ENCODE data around the gene ARSK. TPM values are rescaled to one million over a fixed set of nuclear protein-coding genes. Genes with fewer than 3 reads are reported as not detected.

ARSK gene
- total and polyA plus RNA-seq, 10 of the 15 experiments (the other 5 are each of a cell fraction or from before 2014, with no cell fraction given): 1.6 to 9.5 (median 5.8) TPM

DNA sequence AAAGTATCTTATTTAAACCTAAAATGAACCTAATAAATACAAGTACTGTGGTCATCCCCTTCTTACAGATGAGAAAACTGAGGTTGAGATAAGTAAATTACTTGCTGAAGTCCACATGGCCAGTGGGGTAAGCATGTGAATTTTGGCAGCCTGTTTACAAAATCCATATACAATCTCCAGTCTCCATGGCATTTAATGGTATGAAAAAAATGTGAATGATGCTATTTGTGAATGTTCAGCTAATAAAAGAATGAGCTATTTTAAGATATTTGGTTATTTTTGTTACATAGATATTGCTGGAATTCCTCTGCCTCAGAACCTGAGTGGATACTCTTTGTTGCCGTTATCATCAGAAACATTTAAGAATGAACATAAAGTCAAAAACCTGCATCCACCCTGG lies 45.7 kb downstream of the ARSK start (continued):
- TF ChIP-seq BHLHE40 (IDR thresholded peaks at IDR 0.05; ENCODE audit: borderline replicate concordance in 1 of 2, low read depth in 2 of 2, low read length in 1 of 2) (no peak), RAD51 (IDR thresholded peaks at IDR 0.05) (no peak), SREBF2 (IDR thresholded peaks at IDR 0.05; ENCODE audit: low read length) (no peak), KLF5 (IDR thresholded peaks at IDR 0.05; ENCODE audit: partially characterized antibody) (no peak), MEF2B (IDR thresholded peaks at IDR 0.05; ENCODE audit: partially characterized antibody, poor library complexity, severe bottlenecking) (no peak), SMARCA5 (IDR thresholded peaks at IDR 0.05) (no peak), BRCA1 (IDR thresholded peaks at IDR 0.05; ENCODE audit: low read depth, low read length) (no peak)
- TF ChIP-seq, protein P1, sequence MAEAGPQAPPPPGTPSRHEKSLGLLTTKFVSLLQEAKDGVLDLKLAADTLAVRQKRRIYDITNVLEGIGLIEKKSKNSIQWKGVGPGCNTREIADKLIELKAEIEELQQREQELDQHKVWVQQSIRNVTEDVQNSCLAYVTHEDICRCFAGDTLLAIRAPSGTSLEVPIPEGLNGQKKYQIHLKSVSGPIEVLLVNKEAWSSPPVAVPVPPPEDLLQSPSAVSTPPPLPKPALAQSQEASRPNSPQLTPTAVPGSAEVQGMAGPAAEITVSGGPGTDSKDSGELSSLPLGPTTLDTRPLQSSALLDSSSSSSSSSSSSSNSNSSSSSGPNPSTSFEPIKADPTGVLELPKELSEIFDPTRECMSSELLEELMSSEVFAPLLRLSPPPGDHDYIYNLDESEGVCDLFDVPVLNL (IDR thresholded peaks at IDR 0.05; ENCODE audit: low read depth, low read length): no peak
- TF ChIP-seq, protein P2, sequence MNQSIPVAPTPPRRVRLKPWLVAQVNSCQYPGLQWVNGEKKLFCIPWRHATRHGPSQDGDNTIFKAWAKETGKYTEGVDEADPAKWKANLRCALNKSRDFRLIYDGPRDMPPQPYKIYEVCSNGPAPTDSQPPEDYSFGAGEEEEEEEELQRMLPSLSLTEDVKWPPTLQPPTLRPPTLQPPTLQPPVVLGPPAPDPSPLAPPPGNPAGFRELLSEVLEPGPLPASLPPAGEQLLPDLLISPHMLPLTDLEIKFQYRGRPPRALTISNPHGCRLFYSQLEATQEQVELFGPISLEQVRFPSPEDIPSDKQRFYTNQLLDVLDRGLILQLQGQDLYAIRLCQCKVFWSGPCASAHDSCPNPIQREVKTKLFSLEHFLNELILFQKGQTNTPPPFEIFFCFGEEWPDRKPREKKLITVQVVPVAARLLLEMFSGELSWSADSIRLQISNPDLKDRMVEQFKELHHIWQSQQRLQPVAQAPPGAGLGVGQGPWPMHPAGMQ (IDR thresholded peaks at IDR 0.05; ENCODE audit: borderline replicate concordance): no peak

DNA sequence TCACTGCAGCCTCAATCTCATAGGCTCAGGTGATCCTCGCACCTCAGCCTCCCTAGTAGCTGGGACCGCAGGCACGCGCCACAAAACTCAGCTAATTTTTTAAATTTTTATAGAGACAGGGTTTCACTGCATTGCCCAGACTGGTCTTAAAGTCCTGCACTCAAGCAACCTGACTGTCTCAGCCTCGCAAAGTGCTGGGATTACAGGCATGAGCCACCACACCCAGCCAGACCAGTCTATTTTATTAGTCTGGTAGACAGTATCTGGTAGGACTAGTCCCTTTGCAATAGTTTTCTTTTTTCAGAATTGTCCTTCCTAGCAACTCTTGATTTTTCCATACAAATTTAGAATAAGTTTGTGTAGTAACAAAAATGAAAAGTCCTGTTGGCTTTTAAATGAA lies 50.9 kb downstream of the ARSK start:
- FAIRE-seq (no peak), DNase-seq (ENCODE audit: low read depth, low spot score) (no peak), ATAC-seq (no peak)
- ChIA-PET CTCF (no interaction called here), SMC1A (ENCODE audit: uncharacterized antibody, unreplicated experiment) (no interaction called here), RAD21 (ENCODE audit: unreplicated experiment) (no interaction called here), POLR2A (no interaction called here)
- Histone ChIP-seq H3K27ac (ENCODE audit: control insufficient read depth, insufficient read depth) (no peak overlapping the region), H3K4me1 (ENCODE audit: control insufficient read depth, insufficient read depth, low read length) (no peaks in the 10 kb centered on the region), H3K9me3 (replicated peaks; ENCODE audit: control insufficient read depth, insufficient read depth, low read length) (no peaks in the 10 kb centered on the region), H3K4me3 (no peak overlapping the region), H3K36me3 (ENCODE audit: control insufficient read depth in 2 of 2, insufficient read depth in 2 of 2, low read length in 1 of 2) (no peaks in the 10 kb centered on the region), H3K79me2 (ENCODE audit: control insufficient read depth, insufficient read depth, low read length) (no peaks in the 10 kb centered on the region), H3K27me3 (replicated peaks in 1 of 2; ENCODE audit: control insufficient read depth in 2 of 2, insufficient read depth in 2 of 2, low read length in 1 of 2) (no peaks in the 10 kb centered on the region), H3K4me2 (ENCODE audit: control insufficient read depth, insufficient read depth) (no peak overlapping the region), H3K9ac (ENCODE audit: control insufficient read depth, insufficient read depth, low read length) (no peak overlapping the region), H2AFZ (ENCODE audit: control insufficient read depth, low read depth, low read length) (no peak overlapping the region), H4K20me1 (ENCODE audit: control insufficient read depth, insufficient read depth) (no peaks in the 10 kb centered on the region)
- no TSS peak for BruUV-seq (replicated peaks)
- in situ Hi-C loops (cut with MboI) (no loop called here), intact Hi-C loops (cut with micrococcal nuclease; ENCODE audit: unreplicated experiment) (no loop called here)
- WGBS (ENCODE audit: insufficient coverage, insufficient replicate concordance, low lambda C conversion rate, missing lambda C conversion rate): 98% methylated on average over 5 of the region's 5 CpGs
- TF ChIP-seq, protein P3, sequence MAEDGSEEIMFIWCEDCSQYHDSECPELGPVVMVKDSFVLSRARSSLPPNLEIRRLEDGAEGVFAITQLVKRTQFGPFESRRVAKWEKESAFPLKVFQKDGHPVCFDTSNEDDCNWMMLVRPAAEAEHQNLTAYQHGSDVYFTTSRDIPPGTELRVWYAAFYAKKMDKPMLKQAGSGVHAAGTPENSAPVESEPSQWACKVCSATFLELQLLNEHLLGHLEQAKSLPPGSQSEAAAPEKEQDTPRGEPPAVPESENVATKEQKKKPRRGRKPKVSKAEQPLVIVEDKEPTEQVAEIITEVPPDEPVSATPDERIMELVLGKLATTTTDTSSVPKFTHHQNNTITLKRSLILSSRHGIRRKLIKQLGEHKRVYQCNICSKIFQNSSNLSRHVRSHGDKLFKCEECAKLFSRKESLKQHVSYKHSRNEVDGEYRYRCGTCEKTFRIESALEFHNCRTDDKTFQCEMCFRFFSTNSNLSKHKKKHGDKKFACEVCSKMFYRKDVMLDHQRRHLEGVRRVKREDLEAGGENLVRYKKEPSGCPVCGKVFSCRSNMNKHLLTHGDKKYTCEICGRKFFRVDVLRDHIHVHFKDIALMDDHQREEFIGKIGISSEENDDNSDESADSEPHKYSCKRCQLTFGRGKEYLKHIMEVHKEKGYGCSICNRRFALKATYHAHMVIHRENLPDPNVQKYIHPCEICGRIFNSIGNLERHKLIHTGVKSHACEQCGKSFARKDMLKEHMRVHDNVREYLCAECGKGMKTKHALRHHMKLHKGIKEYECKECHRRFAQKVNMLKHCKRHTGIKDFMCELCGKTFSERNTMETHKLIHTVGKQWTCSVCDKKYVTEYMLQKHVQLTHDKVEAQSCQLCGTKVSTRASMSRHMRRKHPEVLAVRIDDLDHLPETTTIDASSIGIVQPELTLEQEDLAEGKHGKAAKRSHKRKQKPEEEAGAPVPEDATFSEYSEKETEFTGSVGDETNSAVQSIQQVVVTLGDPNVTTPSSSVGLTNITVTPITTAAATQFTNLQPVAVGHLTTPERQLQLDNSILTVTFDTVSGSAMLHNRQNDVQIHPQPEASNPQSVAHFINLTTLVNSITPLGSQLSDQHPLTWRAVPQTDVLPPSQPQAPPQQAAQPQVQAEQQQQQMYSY (CRISPR knock-in tag; IDR thresholded peaks at IDR 0.05): no peak
- TF ChIP-seq, protein P4, sequence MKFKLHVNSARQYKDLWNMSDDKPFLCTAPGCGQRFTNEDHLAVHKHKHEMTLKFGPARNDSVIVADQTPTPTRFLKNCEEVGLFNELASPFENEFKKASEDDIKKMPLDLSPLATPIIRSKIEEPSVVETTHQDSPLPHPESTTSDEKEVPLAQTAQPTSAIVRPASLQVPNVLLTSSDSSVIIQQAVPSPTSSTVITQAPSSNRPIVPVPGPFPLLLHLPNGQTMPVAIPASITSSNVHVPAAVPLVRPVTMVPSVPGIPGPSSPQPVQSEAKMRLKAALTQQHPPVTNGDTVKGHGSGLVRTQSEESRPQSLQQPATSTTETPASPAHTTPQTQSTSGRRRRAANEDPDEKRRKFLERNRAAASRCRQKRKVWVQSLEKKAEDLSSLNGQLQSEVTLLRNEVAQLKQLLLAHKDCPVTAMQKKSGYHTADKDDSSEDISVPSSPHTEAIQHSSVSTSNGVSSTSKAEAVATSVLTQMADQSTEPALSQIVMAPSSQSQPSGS (IDR thresholded peaks at IDR 0.05; ENCODE audit: low read length): no peak

All from GM12878 (cell line).